NT2/D1 (cell line): ENCODE data around the gene ADD2.

Experiments used
- SUZ12 ChIP-seq: IDR thresholded peaks from 2 replicates; pipeline ENCODE4 v1.6.1; 2011; ENCODE audit not compliant: insufficient read length, insufficient read depth; ENCODE audit errors: extremely low read depth
- YY1 ChIP-seq: IDR thresholded peaks from 2 replicates; pipeline ENCODE4 v1.6.1; 2011; ENCODE audit not compliant: insufficient read length, insufficient read depth
- ZNF274 ChIP-seq: IDR thresholded peaks from 2 replicates; pipeline ENCODE4 v1.6.1; 2011; ENCODE audit warnings: mild to moderate bottlenecking, low read depth, low read length

GRCh38 chr2:70692256-70692655 lies 75.7 kb downstream of the ADD2 start:
- TF ChIP-seq SUZ12 = no peak
- no peak for TF ChIP-seq YY1
- no peak for TF ChIP-seq ZNF274
